GM19372 (cell line): ENCODE data around the gene MPND.

Experiments used
- ATAC-seq: cut with Tn5 transposase; IDR thresholded peaks from one replicate; pipeline ENCODE4 v1.9.1; 2021; ENCODE audit warnings: mild to moderate bottlenecking, low read depth, moderate library complexity; ENCODE audit not compliant: unreplicated experiment

MPND gene

GRCh38 chr19:4343370-4344307 is at the start of gene MPND:
TSS of gene MPND (plus strand) at chr19:4343562. CDS start at chr19:4343594, 32 bp downstream.
- ATAC-seq = peak; percentile 51

- no peak for ATAC-seq
These were observed 49.0 kb upstream of the MPND start for GRCh38 chr19:4294389-4294788.

- no peak for ATAC-seq
These were observed 47.2 kb upstream of the MPND start for GRCh38 chr19:4295972-4296771.

GRCh38 chr19:4297901-4298809 is 45.2 kb upstream of the MPND start:
- ATAC-seq = no peak

- ATAC-seq = no peak
These were observed 44.4 kb upstream of the MPND start for GRCh38 chr19:4298810-4299550.

GRCh38 chr19:4300589-4300988 is 42.8 kb upstream of the MPND start:
- ATAC-seq = no peak

- no peak for ATAC-seq
These were observed 41.6 kb upstream of the MPND start for GRCh38 chr19:4301590-4302242.

- no peak for ATAC-seq
These were observed 41.1 kb upstream of the MPND start, which contains the start of gene TMIGD2 for GRCh38 chr19:4302243-4302640. TSS of gene TMIGD2 (minus strand) at chr19:4302389. CDS start at chr19:4302385, 4 bp downstream.

- no peak for ATAC-seq
These were observed 39.4 kb upstream of the MPND start for GRCh38 chr19:4303819-4304537.

- ATAC-seq = no peak
These were observed 38.7 kb upstream of the MPND start, which contains the start of gene FSD1 for GRCh38 chr19:4304538-4305256. TSS of gene FSD1 (plus strand) at chr19:4304598. CDS start at chr19:4304747, 149 bp downstream.

GRCh38 chr19:4305257-4305612 is 38.1 kb upstream of the MPND start:
- ATAC-seq = no peak

- no peak for ATAC-seq
These were observed 37.7 kb upstream of the MPND start for GRCh38 chr19:4305659-4306058.

GRCh38 chr19:4310247-4311121 is 32.9 kb upstream of the MPND start:
- ATAC-seq = no peak

GRCh38 chr19:4313847-4314490 is 29.4 kb upstream of the MPND start:
- ATAC-seq = no peak

GRCh38 chr19:4316956-4317355 is 26.4 kb upstream of the MPND start:
- ATAC-seq = no peak

- no peak for ATAC-seq
These were observed 24.9 kb upstream of the MPND start for GRCh38 chr19:4318460-4318859.
